GM12878 (cell line): ENCODE data around the gene KIF26A. TPM values are rescaled to one million over a fixed set of nuclear protein-coding genes. Genes with fewer than 3 reads are reported as not detected.

Source experiments
- ATAC-seq: fragments of 200-7000 bp; cut with Tn5 transposase; 3 replicates; pipeline ENCODE4 v1.9.1; 2020; ENCODE audit warnings: mild to moderate bottlenecking, moderate library complexity
- BruUV-seq: library from RNA; stranded (reverse); fragments of 400-500 nt; replicated peaks from 2 replicates; lab custom pipeline; 2021; lab: Mats Ljungman, UMichigan
- CTCF ChIA-PET: fragments of 300-600 bp; sonication (Branson Sonifier 250); formaldehyde crosslinking; extraction: SDS; loops from one replicate; lab custom pipeline; 2021; ENCODE audit warnings: inconsistent platforms; lab: Yijun Ruan, JAX
- POLR2A ChIA-PET: fragments of 350-600 bp; formaldehyde crosslinking; extraction: SDS; loops from one replicate; lab custom pipeline; 2021; ENCODE audit warnings: inconsistent platforms; lab: Charles Lee
- RAD21 ChIA-PET: fragments of 300-600 bp; sonication (Branson Sonifier 250); formaldehyde crosslinking; loops from one replicate; lab custom pipeline; 2023; ENCODE audit warnings: antibody characterized with exemption; ENCODE audit not compliant: unreplicated experiment; lab: Charles Lee
- SMC1A ChIA-PET: fragments of 300-600 bp; sonication (Branson Sonifier 250); formaldehyde crosslinking; loops from one replicate; lab custom pipeline; 2023; ENCODE audit not compliant: unreplicated experiment, uncharacterized antibody; lab: Charles Lee
- DNase-seq: peaks from one replicate; pipeline ENCODE4 v3.0.0-alpha.2; 2011; ENCODE audit warnings: low read depth, low spot score
- FAIRE-seq: peaks from 3 replicates; lab custom pipeline; 2011; peaks lifted over from hg19 to GRCh38; lab: Jason Lieb, UNC
- H2AFZ ChIP-seq: 2 replicates; pipeline ENCODE4 v1.6.0; 2011; ENCODE audit warnings: low read depth, low read length, control low read depth; ENCODE audit not compliant: control insufficient read depth
- H3K27ac ChIP-seq: 2 replicates; pipeline ENCODE4 v1.5.1; 2011; ENCODE audit warnings: control low read depth; ENCODE audit not compliant: control insufficient read depth, insufficient read depth
- H3K27me3 ChIP-seq, 2 experiments: replicated peaks in 1 of 2; 2 replicates each; pipeline versions ENCODE4 v1.6.0 to v1.6.1; 2011; ENCODE audit warnings: low read length in 1 of 2; ENCODE audit not compliant: control insufficient read depth in 2 of 2, insufficient read depth in 2 of 2
- H3K36me3 ChIP-seq, 2 experiments: 2 replicates each; pipeline ENCODE4 v1.5.1; 2011; ENCODE audit warnings: low read length in 1 of 2; ENCODE audit not compliant: control insufficient read depth in 2 of 2, insufficient read depth in 2 of 2
- H3K4me1 ChIP-seq: 2 replicates; pipeline ENCODE4 v1.6.1; 2011; ENCODE audit warnings: mild to moderate bottlenecking, low read length, moderate library complexity, mixed read lengths; ENCODE audit not compliant: control insufficient read depth, insufficient read depth
- H3K4me2 ChIP-seq: 2 replicates; pipeline ENCODE4 v1.6.0; 2011; ENCODE audit warnings: control low read depth; ENCODE audit not compliant: control insufficient read depth, insufficient read depth
- H3K4me3 ChIP-seq: fragments of 200-600 bp; sonication (generic); 2 replicates; pipeline ENCODE4 v1.5.1; 2016
- H3K79me2 ChIP-seq: 2 replicates; pipeline ENCODE4 v1.6.0; 2011; ENCODE audit warnings: low read length; ENCODE audit not compliant: control insufficient read depth, insufficient read depth
- H3K9ac ChIP-seq: 2 replicates; pipeline ENCODE4 v1.8.0; 2011; ENCODE audit warnings: low read length, control low read depth, mixed read lengths; ENCODE audit not compliant: control insufficient read depth, insufficient read depth
- H3K9me3 ChIP-seq: replicated peaks from 3 replicates; pipeline ENCODE4 v1.5.1; 2011; ENCODE audit warnings: mild to moderate bottlenecking, low read length; ENCODE audit not compliant: control insufficient read depth, insufficient read depth
- H4K20me1 ChIP-seq: 2 replicates; pipeline ENCODE4 v1.6.0; 2011; ENCODE audit not compliant: control insufficient read depth, insufficient read depth
- ATF7 ChIP-seq: fragments of 450-650 bp; IDR thresholded peaks from 2 replicates; pipeline ENCODE4 v1.6.1; 2016; ENCODE audit warnings: low read depth, mild to moderate bottlenecking
- ESRRA ChIP-seq: IDR thresholded peaks from 2 replicates; pipeline ENCODE4 v1.6.1; 2012; ENCODE audit warnings: mild to moderate bottlenecking, low read length, improper control_type of control experiment
- FOS ChIP-seq: IDR thresholded peaks from 3 replicates; pipeline ENCODE4 v1.6.1; 2011; ENCODE audit warnings: borderline replicate concordance; ENCODE audit not compliant: insufficient read length; ENCODE audit errors: extremely low read depth
- FOXK2 ChIP-seq: fragments of 450-650 bp; IDR thresholded peaks from 2 replicates; pipeline ENCODE4 v1.6.1; 2017; ENCODE audit warnings: mild to moderate bottlenecking, moderate library complexity
- MLLT1 ChIP-seq: fragments of 450-650 bp; IDR thresholded peaks from 2 replicates; pipeline ENCODE4 v1.6.1; 2016; ENCODE audit warnings: mild to moderate bottlenecking
- RELA ChIP-seq: fragments of 450-650 bp; IDR thresholded peaks from 2 replicates; pipeline ENCODE4 v1.8.0; 2014; ENCODE audit warnings: borderline replicate concordance; ENCODE audit not compliant: partially characterized antibody
- SP1 ChIP-seq: IDR thresholded peaks from one replicate; pipeline ENCODE4 v1.6.1; 2011; ENCODE audit warnings: low read depth, low read length
- TCF7 ChIP-seq: IDR thresholded peaks from 2 replicates; pipeline ENCODE4 v1.6.1; 2014; ENCODE audit warnings: antibody characterized with exemption, borderline replicate concordance
- WRNIP1 ChIP-seq: IDR thresholded peaks from 2 replicates; pipeline ENCODE4 v1.6.1; 2011; ENCODE audit warnings: low read depth, low read length, improper control_type of control experiment, borderline replicate concordance
- WGBS: methylation state at CpG from one replicate; pipeline ENCODE4 v1.1.6; 2016; ENCODE audit warnings: low lambda C conversion rate; ENCODE audit not compliant: insufficient replicate concordance, insufficient coverage; ENCODE audit errors: missing lambda C conversion rate; 5-methylcytosine and 5-hydroxymethylcytosine counted together
- in situ Hi-C: fragments of 300-500 bp; cut with MboI; formaldehyde crosslinking; loops from 9 replicates; pipeline ENCODE4 v1.14.3; 2018; ENCODE audit warnings: mixed read lengths
- intact Hi-C: fragments of 100-400 bp; cut with micrococcal nuclease; formaldehyde crosslinking; loops from one replicate; pipeline ENCODE4 v1.14.2; 2022; ENCODE audit not compliant: unreplicated experiment
- polyA plus RNA-seq, 11 experiments: library from polyadenylated mRNA; depleted of rRNA in 4 of 11; unstranded in 6 of 11; stranded (reverse) in 5 of 11; fragments of >200 nt; fragmentation: Nextera tagmentation in 4 of 11; fragmentation: Illumina TruSeq in 1 of 11; extraction: Ambion mirVana in 4 of 11; extraction: Trizol in 1 of 11; gene quantifications; 1 replicate in 1 of 11; 2 replicates in 10 of 11; pipeline versions ENCODE4 v1.2.1 to v1.2.3, GENCODE V29; 2011 to 2016; ENCODE audit warnings: inconsistent platforms in 2 of 11, missing spikeins in 2 of 11, low read depth in 1 of 11
- total RNA-seq, 4 experiments: library from RNA; depleted of rRNA in 3 of 4; stranded (reverse); fragments of >200 nt in 3 of 4; fragmentation: Illumina TruSeq in 1 of 4; extraction: Trizol in 1 of 4; gene quantifications; 2 replicates each; pipeline versions ENCODE4 v1.2.1 to v1.2.3, GENCODE V29; 2013 to 2021
- TF ChIP-seq, protein P1 (sequence below): IDR thresholded peaks from 2 replicates; pipeline ENCODE4 v1.6.1; 2012; ENCODE audit warnings: improper control_type of control experiment, low read depth, low read length; ENCODE audit not compliant: insufficient replicate concordance

The KIF26A gene
- total and polyA plus RNA-seq, 10 of the 15 experiments (the other 5 are each of a cell fraction or from before 2014, with no cell fraction given), result 0.05 TPM; not detected in 9

GRCh38 chr14:104204660-104205149 is 66.3 kb downstream of the KIF26A start:
- Histone ChIP-seq H3K4me2 (no peak overlapping the region), H3K4me3 (no peak overlapping the region), H3K4me1 (no peaks in the 10 kb centered on the region), H3K36me3 (no peaks in the 10 kb centered on the region), H3K9ac (no peak overlapping the region), H3K79me2 (no peaks in the 10 kb centered on the region), H2AFZ (no peak overlapping the region), H3K27ac (no peak overlapping the region), H4K20me1 (no peaks in the 10 kb centered on the region), H3K27me3 (no peaks in the 10 kb centered on the region), H3K9me3 (no peaks in the 10 kb centered on the region)
- intact Hi-C loops (no loop called here), in situ Hi-C loops (no loop called here)
- no peak for TF ChIP-seq ATF7
- POLR2A ChIA-PET, result no interaction called here
- no TSS peak for BruUV-seq
- SMC1A ChIA-PET, result no interaction called here
- no peak for FAIRE-seq
- no peak for DNase-seq
- RAD21 ChIA-PET, result no interaction called here
- CTCF ChIA-PET, result no interaction called here
- WGBS, result 66% methylated on average over 2 of the region's 2 CpGs
- ATAC-seq, result no peak

GRCh38 chr14:104205781-104206180 is 67.4 kb downstream of the KIF26A start:
- intact Hi-C loops, result no loop called here
- no TSS peak for BruUV-seq
- in situ Hi-C loops, result no loop called here
- Histone ChIP-seq H3K27me3 (no peaks in the 10 kb centered on the region), H3K4me1 (no peaks in the 10 kb centered on the region), H3K79me2 (no peaks in the 10 kb centered on the region), H3K4me3 (no peak overlapping the region), H2AFZ (no peak overlapping the region), H3K4me2 (no peak overlapping the region), H3K9me3 (no peaks in the 10 kb centered on the region), H3K27ac (no peak overlapping the region), H4K20me1 (no peaks in the 10 kb centered on the region), H3K36me3 (no peaks in the 10 kb centered on the region), H3K9ac (no peak overlapping the region)
- WGBS, result 14% methylated on average over 6 of the region's 6 CpGs
- POLR2A ChIA-PET, result no interaction called here
- CTCF ChIA-PET, result interaction anchor here (0.7 kb wide), 1 partner anchor 755 kb away, joined by 3 read pairs; no protein-coding TSS in a partner anchor
- ATAC-seq (no peak), DNase-seq (no peak), FAIRE-seq (no peak)
- TF ChIP-seq, protein P1, sequence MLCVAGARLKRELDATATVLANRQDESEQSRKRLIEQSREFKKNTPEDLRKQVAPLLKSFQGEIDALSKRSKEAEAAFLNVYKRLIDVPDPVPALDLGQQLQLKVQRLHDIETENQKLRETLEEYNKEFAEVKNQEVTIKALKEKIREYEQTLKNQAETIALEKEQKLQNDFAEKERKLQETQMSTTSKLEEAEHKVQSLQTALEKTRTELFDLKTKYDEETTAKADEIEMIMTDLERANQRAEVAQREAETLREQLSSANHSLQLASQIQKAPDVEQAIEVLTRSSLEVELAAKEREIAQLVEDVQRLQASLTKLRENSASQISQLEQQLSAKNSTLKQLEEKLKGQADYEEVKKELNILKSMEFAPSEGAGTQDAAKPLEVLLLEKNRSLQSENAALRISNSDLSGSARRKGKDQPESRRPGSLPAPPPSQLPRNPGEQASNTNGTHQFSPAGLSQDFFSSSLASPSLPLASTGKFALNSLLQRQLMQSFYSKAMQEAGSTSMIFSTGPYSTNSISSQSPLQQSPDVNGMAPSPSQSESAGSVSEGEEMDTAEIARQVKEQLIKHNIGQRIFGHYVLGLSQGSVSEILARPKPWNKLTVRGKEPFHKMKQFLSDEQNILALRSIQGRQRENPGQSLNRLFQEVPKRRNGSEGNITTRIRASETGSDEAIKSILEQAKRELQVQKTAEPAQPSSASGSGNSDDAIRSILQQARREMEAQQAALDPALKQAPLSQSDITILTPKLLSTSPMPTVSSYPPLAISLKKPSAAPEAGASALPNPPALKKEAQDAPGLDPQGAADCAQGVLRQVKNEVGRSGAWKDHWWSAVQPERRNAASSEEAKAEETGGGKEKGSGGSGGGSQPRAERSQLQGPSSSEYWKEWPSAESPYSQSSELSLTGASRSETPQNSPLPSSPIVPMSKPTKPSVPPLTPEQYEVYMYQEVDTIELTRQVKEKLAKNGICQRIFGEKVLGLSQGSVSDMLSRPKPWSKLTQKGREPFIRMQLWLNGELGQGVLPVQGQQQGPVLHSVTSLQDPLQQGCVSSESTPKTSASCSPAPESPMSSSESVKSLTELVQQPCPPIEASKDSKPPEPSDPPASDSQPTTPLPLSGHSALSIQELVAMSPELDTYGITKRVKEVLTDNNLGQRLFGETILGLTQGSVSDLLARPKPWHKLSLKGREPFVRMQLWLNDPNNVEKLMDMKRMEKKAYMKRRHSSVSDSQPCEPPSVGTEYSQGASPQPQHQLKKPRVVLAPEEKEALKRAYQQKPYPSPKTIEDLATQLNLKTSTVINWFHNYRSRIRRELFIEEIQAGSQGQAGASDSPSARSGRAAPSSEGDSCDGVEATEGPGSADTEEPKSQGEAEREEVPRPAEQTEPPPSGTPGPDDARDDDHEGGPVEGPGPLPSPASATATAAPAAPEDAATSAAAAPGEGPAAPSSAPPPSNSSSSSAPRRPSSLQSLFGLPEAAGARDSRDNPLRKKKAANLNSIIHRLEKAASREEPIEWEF, result no peak
- TF ChIP-seq WRNIP1, result no peak
- TF ChIP-seq MLLT1, result no peak
- no peak for TF ChIP-seq SP1
- no peak for TF ChIP-seq RELA
- no peak for TF ChIP-seq TCF7
- TF ChIP-seq FOXK2, result no peak
- TF ChIP-seq FOS, result no peak
- TF ChIP-seq ESRRA, result no peak
- SMC1A ChIA-PET, result no interaction called here
- RAD21 ChIA-PET, result no interaction called here
